Naive thymus-derived CD4-positive, alpha-beta T cell (primary cell): ENCODE measurements around the gene USP33. TPM values are rescaled to one million over a fixed set of nuclear protein-coding genes. Genes with fewer than 3 reads are reported as not detected.

Source experiments
- ATAC-seq: fragments of 150-1000 bp; cut with Tn5 transposase; 2 replicates; pipeline ENCODE4 v1.10.0; 2021; ENCODE audit warnings: mild to moderate bottlenecking, moderate library complexity
- CTCF ChIA-PET: fragments of 350-600 bp; sonication (Branson Sonifier 250); formaldehyde crosslinking; loops from one replicate; lab custom pipeline; 2021; ENCODE audit warnings: antibody characterized with exemption; lab: Charles Lee
- POLR2A ChIA-PET: fragments of 350-600 bp; sonication (Branson Sonifier 250); formaldehyde crosslinking; loops from one replicate; lab custom pipeline; 2021; ENCODE audit warnings: antibody characterized with exemption, inconsistent platforms; lab: Charles Lee
- DNase-seq, 9 donors: peaks; one replicate each; pipeline versions ENCODE4 v3.0.0 to v3.0.0-alpha.2; 2020 to 2022; ENCODE audit warnings: mixed read lengths in 1 of 9
- H3K27ac ChIP-seq: one replicate; pipeline ENCODE4 v1.7.0; 2013; ENCODE audit warnings: mild to moderate bottlenecking, low read depth, low read length, moderate library complexity
- H3K27me3 ChIP-seq, 2 donors: one replicate each; pipeline ENCODE4 v1.7.0; 2013; ENCODE audit warnings: low read length in 2 of 2, mild to moderate bottlenecking in 2 of 2, moderate library complexity in 2 of 2; ENCODE audit not compliant: control insufficient read depth in 2 of 2, insufficient read depth in 2 of 2
- H3K36me3 ChIP-seq, 3 experiments: 1 replicate in 2 of 3; 2 replicates in 1 of 3; pipeline ENCODE4 v1.7.0; 2013; ENCODE audit warnings: low read length in 3 of 3, mild to moderate bottlenecking in 3 of 3, moderate library complexity in 1 of 3; ENCODE audit not compliant: insufficient read depth in 3 of 3, control insufficient read depth in 2 of 3
- H3K4me1 ChIP-seq, 2 donors: one replicate each; pipeline ENCODE4 v1.7.0; 2013; ENCODE audit warnings: low read length in 2 of 2, mild to moderate bottlenecking in 2 of 2, moderate library complexity in 1 of 2; ENCODE audit not compliant: control insufficient read depth in 2 of 2, insufficient read depth in 2 of 2
- H3K4me3 ChIP-seq: 2 replicates; pipeline ENCODE4 v1.7.0; 2013; ENCODE audit warnings: mild to moderate bottlenecking, low read length
- H3K9me3 ChIP-seq, 3 experiments: 1 replicate in 2 of 3; 2 replicates in 1 of 3; pipeline ENCODE4 v1.7.0; 2013; ENCODE audit warnings: low read length in 3 of 3; ENCODE audit not compliant: control insufficient read depth in 2 of 3
- H3K27ac Mint-ChIP-seq, 9 donors: one replicate each; pipeline ENCODE4 v1.8.0; 2020 to 2022; ENCODE audit warnings: mixed read lengths in 9 of 9, mild to moderate bottlenecking in 8 of 9, moderate library complexity in 5 of 9, inconsistent platforms in 2 of 9
- H3K27me3 Mint-ChIP-seq, 5 donors: one replicate each; pipeline ENCODE4 v1.8.0; 2021 to 2022; ENCODE audit warnings: mixed read lengths in 5 of 5, mild to moderate bottlenecking in 1 of 5
- H3K36me3 Mint-ChIP-seq, 5 donors: one replicate each; pipeline ENCODE4 v1.8.0; 2020 to 2022; ENCODE audit warnings: mixed read lengths in 5 of 5, mild to moderate bottlenecking in 3 of 5, inconsistent platforms in 1 of 5
- H3K4me1 Mint-ChIP-seq, 7 donors: one replicate each; pipeline ENCODE4 v1.8.0; 2020 to 2022; ENCODE audit warnings: mixed read lengths in 7 of 7, mild to moderate bottlenecking in 3 of 7, inconsistent platforms in 1 of 7
- H3K4me3 Mint-ChIP-seq, 10 donors: one replicate each; pipeline ENCODE4 v1.8.0; 2020 to 2022; ENCODE audit warnings: mild to moderate bottlenecking in 10 of 10, mixed read lengths in 10 of 10, moderate library complexity in 6 of 10, inconsistent platforms in 2 of 10
- H3K9me3 Mint-ChIP-seq, 11 donors: one replicate each; pipeline ENCODE4 v1.8.0; 2020 to 2022; ENCODE audit warnings: mixed read lengths in 11 of 11, mild to moderate bottlenecking in 4 of 11, inconsistent platforms in 1 of 11, moderate library complexity in 1 of 11
- intact Hi-C, 2 donors: fragments of 100-400 bp; cut with micrococcal nuclease; formaldehyde crosslinking; loops; one replicate each; pipeline ENCODE4 v1.15.1; 2023
- polyA plus RNA-seq, 2 donors: library from polyadenylated mRNA; unstranded; fragments of 300-500 nt; fragmentation: Illumina TruSeq; gene quantifications; one replicate each; pipeline ENCODE4 v1.2.3, GENCODE V29; 2021
- total RNA-seq, 6 experiments: library from RNA in 5 of 6; stranded (reverse) in 5 of 6; gene quantifications; 1 replicate in 5 of 6; 2 replicates in 1 of 6; pipeline ENCODE4 v1.2.3 and lab custom pipeline; 2021 to 2026

Gene USP33
- total RNA-seq: 100 to 1,000 TPM in 1 of 5 experiments, 10 to 100 TPM in 4; 54.0 to 101 (median 86.4) TPM
- 10 to 100 TPM; 42.0 to 52.1 TPM for polyA plus RNA-seq
- 130 reads per million, percentile 88 among the genes with 10 or more reads in this experiment for total RNA-seq (lab: John Stamatoyannopoulos, UW)

DNA sequence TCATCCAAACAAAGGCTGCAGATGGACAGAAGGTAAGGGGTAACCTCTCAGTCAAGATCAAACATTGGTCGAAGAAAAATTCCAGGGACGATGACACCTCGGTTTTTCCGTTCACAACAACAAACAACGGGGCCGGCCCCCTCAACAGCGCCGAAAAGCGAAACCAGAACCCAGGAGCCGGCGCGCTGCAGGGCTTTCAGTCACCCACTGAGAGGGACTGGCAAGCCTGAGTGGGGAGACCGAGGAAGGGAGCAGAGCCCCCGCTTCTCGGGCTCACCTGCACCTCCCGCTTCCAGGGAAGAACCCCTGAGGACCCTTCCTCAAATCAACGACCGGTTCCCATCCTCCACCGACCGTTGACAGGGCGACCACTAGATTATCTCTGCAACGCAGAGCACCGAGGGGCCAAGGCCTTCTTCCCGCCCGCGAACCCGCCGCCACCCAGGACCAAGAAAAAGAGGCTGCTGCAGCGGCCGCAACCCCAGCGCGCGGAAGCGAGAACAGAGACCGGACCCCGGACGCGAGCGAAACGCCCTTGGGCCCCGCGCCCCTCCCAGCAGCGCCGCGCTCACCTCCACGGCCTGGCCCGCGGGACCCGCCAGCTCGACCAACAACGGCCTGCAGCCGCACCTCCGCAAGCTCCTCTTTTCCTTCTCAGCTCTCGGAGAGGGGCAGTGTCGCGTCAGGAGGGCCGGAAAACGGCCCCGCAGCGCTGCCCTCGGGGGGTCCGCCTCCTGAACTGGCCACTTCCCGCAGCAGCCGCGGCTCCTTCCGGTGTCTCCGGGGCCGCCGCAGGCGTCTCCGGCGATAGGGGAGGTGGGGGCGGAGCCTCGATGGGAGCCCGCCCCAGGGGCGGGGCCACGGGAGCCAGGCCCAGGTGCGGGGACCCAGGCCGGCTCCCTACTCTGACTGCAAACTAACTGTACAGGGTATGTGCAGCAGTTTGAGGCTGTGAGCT is at the start of gene USP33:
USP33 (minus strand) TSS at position 782 of the 958 bp plus-strand sequence. CDS start 18,155 bp downstream, outside the sequence.
- Histone ChIP-seq H3K4me3 (peak within 1 kb of the TSS; percentile 61), H3K27me3 (no peaks in the 10 kb centered on the region), H3K27ac (peak within 1 kb of the TSS; percentile 86), H3K4me1 (peaks cover 24 to 25% of the 10 kb centered on the region in 2 donors), H3K9me3 (no peaks in the 10 kb centered on the region), H3K36me3 (peaks cover 0 to 7% (median 0%) of the 10 kb centered on the region in 3 experiments)
- Mint-ChIP-seq H3K9me3 (no peaks in the 10 kb centered on the region), H3K4me3 (peak within 1 kb of the TSS; percentile 93 to 98 (median 96)), H3K4me1 (peaks cover 28 to 64% (median 43%) of the 10 kb centered on the region in 7 donors), H3K27me3 (peaks cover 0 to 10% (median 0%) of the 10 kb centered on the region in 5 donors), H3K27ac (peak within 1 kb of the TSS; percentile 84 to 97 (median 94)), H3K36me3 (peaks cover 0 to 5% (median 0%) of the 10 kb centered on the region in 5 donors)
- POLR2A ChIA-PET: interaction anchor here (0.8 to 2.5 kb wide), 7 partner anchors 11 to 245 kb away, joined by 3 to 12 read pairs (median 6); partner anchors contain the start of genes DNAJB4, FUBP1, MIGA1 and ZZZ3
- peak; percentile 87 to 98 (median 92) for DNase-seq
- intact Hi-C loops: loop anchor here (1.0 to 10.0 kb wide), 13 partner anchors 20 to 1972 kb away; partner anchors contain the start of genes DNAJB4 (in 2 of the 2), FUBP1 (in 2 of the 2), MIGA1 (in 2 of the 2) and AK5 (in 1 of the 2)
- CTCF ChIA-PET: no interaction called here
- ATAC-seq: peak; percentile 98

DNA sequence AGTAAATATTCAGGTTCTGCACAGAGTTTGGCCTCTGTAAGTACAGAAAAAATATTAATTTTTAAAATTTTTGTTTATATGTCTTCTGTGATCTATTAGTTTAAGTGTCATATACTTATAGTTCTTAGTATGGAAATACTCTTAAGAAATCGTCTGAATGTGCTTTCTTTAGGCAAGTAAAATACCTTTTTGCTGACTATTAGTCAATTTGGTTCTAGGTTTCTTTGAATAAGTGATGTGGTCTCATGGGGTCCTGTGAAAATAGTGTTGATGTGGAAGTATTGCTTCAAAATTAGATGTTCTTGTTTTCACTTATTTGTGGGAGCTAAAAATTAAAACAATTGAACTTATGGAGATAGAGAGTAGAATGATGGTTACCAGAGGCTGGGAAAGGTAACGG is 43.7 kb upstream of the USP33 start:
- no peaks in the 10 kb centered on the region for H3K27me3 Mint-ChIP-seq
- H3K27ac Mint-ChIP-seq: peak overlapping the region in 3 of 9 donors; percentile 34 to 74 (median 36)
- POLR2A ChIA-PET: no interaction called here
- H3K4me1 ChIP-seq: no peaks in the 10 kb centered on the region
- peaks cover 0 to 21% (median 13%) of the 10 kb centered on the region in 7 donors for H3K4me1 Mint-ChIP-seq
- intact Hi-C loops: no loop called here
- no peak overlapping the region for H3K27ac ChIP-seq
- peaks cover 3 to 51% (median 16%) of the 10 kb centered on the region in 5 donors for H3K36me3 Mint-ChIP-seq
- ATAC-seq (no peak), DNase-seq (no peak)
- H3K4me3 ChIP-seq: no peak overlapping the region
- CTCF ChIA-PET: no interaction called here
- no peaks in the 10 kb centered on the region for H3K9me3 Mint-ChIP-seq
- H3K4me3 Mint-ChIP-seq: no peak overlapping the region
- peaks cover 10 to 32% (median 12%) of the 10 kb centered on the region in 3 experiments for H3K36me3 ChIP-seq
- no peaks in the 10 kb centered on the region for H3K27me3 ChIP-seq
- H3K9me3 ChIP-seq: no peaks in the 10 kb centered on the region

DNA sequence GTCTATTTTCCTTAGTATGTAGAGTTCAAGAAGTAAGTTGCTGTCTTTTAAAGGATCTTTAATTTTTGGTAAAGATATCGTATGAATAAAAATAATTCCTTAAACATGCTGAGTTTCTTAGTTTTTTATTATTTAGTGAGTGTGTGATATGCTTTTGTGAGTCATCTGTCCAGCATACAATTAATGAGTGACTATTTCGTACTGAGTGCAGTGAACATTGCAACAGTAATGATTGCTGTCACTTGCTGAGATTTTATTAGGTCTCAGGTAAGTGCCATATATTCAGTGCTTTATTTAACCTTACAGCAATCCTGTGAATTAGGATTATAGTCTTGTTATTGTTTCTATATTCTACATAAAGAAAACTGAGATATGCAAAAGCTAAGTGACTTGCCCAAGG is 42.4 kb upstream of the USP33 start:
- DNase-seq (no peak), ATAC-seq (no peak)
- H3K4me3 Mint-ChIP-seq: no peak overlapping the region
- Histone ChIP-seq H3K27ac (no peak overlapping the region), H3K4me3 (no peak overlapping the region), H3K36me3 (peaks cover 4 to 21% (median 12%) of the 10 kb centered on the region in 3 experiments), H3K9me3 (no peaks in the 10 kb centered on the region), H3K27me3 (no peaks in the 10 kb centered on the region), H3K4me1 (no peaks in the 10 kb centered on the region)
- no peaks in the 10 kb centered on the region for H3K27me3 Mint-ChIP-seq
- peaks cover 0 to 34% (median 25%) of the 10 kb centered on the region in 7 donors for H3K4me1 Mint-ChIP-seq
- H3K9me3 Mint-ChIP-seq: no peaks in the 10 kb centered on the region
- H3K36me3 Mint-ChIP-seq: peaks cover 3 to 56% (median 23%) of the 10 kb centered on the region in 5 donors
- intact Hi-C loops: no loop called here
- peak overlapping the region in 3 of 9 donors; percentile 14 to 72 (median 21) for H3K27ac Mint-ChIP-seq
- POLR2A ChIA-PET: no interaction called here
- CTCF ChIA-PET: no interaction called here

DNA sequence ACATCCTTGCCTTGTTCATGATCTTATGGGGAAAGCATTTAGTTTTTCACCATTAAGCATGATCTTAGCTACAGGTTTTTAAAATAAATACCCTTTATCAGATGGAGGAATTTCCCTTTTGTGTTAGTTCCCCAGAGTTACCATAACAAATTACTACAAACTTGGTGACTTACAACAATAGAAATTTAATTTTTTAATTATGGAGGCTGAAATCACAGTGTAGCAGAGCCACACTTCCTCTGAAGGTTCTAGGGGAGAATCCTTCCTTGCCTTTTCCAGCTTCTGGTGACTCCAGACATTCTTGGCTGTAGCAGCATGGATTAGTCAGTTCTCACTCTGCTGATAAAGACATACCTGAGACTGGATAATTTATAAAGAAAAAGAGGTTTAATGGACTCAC is 38.3 kb upstream of the USP33 start:
- H3K4me1 ChIP-seq: no peaks in the 10 kb centered on the region
- Mint-ChIP-seq H3K36me3 (peaks cover 0 to 46% (median 15%) of the 10 kb centered on the region in 5 donors), H3K27me3 (no peaks in the 10 kb centered on the region), H3K9me3 (no peaks in the 10 kb centered on the region), H3K4me1 (peaks cover 2 to 43% (median 33%) of the 10 kb centered on the region in 7 donors), H3K4me3 (no peak overlapping the region), H3K27ac (no peak overlapping the region)
- ChIA-PET CTCF (interaction anchor here (0.7 kb wide), 1 partner anchor 17 kb away, joined by 3 read pairs; no protein-coding TSS in a partner anchor), POLR2A (interaction anchor here (0.7 kb wide), 1 partner anchor 200 kb away, joined by 3 read pairs; no protein-coding TSS in a partner anchor)
- no peak overlapping the region for H3K27ac ChIP-seq
- H3K4me3 ChIP-seq: no peak overlapping the region
- no peak for ATAC-seq
- DNase-seq: no peak
- H3K36me3 ChIP-seq: peaks cover 0 to 14% (median 8%) of the 10 kb centered on the region in 3 experiments
- H3K27me3 ChIP-seq: no peaks in the 10 kb centered on the region
- intact Hi-C loops: no loop called here
- H3K9me3 ChIP-seq: no peaks in the 10 kb centered on the region

- ChIA-PET CTCF (interaction anchor here (0.6 kb wide), 1 partner anchor 251 kb away, joined by 3 read pairs; no protein-coding TSS in a partner anchor), POLR2A (no interaction called here)
- Mint-ChIP-seq H3K9me3 (no peaks in the 10 kb centered on the region), H3K27ac (peak overlapping the region in 1 of 9 donors; percentile 46), H3K27me3 (no peaks in the 10 kb centered on the region), H3K4me3 (no peak overlapping the region), H3K4me1 (peaks cover 4 to 49% (median 40%) of the 10 kb centered on the region in 7 donors), H3K36me3 (peaks cover 0 to 44% (median 18%) of the 10 kb centered on the region in 5 donors)
- intact Hi-C loops: no loop called here
- peaks cover 0 to 13% (median 2%) of the 10 kb centered on the region in 3 experiments for H3K36me3 ChIP-seq
- no peaks in the 10 kb centered on the region for H3K9me3 ChIP-seq
- DNase-seq (no peak), ATAC-seq (no peak)
- H3K4me3 ChIP-seq: no peak overlapping the region
- no peaks in the 10 kb centered on the region for H3K27me3 ChIP-seq
- no peaks in the 10 kb centered on the region for H3K4me1 ChIP-seq
- H3K27ac ChIP-seq: no peak overlapping the region
Measured at GRCh38 chr1:77796695-77797405, 37.2 kb upstream of the USP33 start.

- H3K27ac ChIP-seq: no peak overlapping the region
- H3K4me3 Mint-ChIP-seq: no peak overlapping the region
- ChIA-PET CTCF (interaction anchor here (0.7 kb wide), 1 partner anchor 25 kb away, joined by 3 read pairs; no protein-coding TSS in a partner anchor), POLR2A (no interaction called here)
- no peak for DNase-seq
- peak overlapping the region in 1 of 9 donors; percentile 2 for H3K27ac Mint-ChIP-seq
- no peaks in the 10 kb centered on the region for H3K27me3 ChIP-seq
- H3K4me1 ChIP-seq: no peaks in the 10 kb centered on the region
- H3K9me3 ChIP-seq: no peaks in the 10 kb centered on the region
- intact Hi-C loops: loop anchor here in 1 of 2 donors (5.0 kb wide), 1 partner anchor 37 kb away; the partner anchor contains the start of gene USP33
- H3K36me3 ChIP-seq: peaks cover 0 to 12% (median 0%) of the 10 kb centered on the region in 3 experiments
- peaks cover 0 to 45% (median 17%) of the 10 kb centered on the region in 5 donors for H3K36me3 Mint-ChIP-seq
- H3K4me3 ChIP-seq: no peak overlapping the region
- peaks cover 4 to 41% (median 33%) of the 10 kb centered on the region in 7 donors for H3K4me1 Mint-ChIP-seq
- ATAC-seq: no peak
- no peaks in the 10 kb centered on the region for H3K27me3 Mint-ChIP-seq
- no peaks in the 10 kb centered on the region for H3K9me3 Mint-ChIP-seq
Measured at GRCh38 chr1:77794550-77794949, 34.9 kb upstream of the USP33 start.
